GM12874 (cell line): Measurements from ENCODE around the gene FTH1.

Experiments used
- CTCF ChIP-seq: IDR thresholded peaks from 2 replicates; pipeline ENCODE4 v1.5.1; 2011; ENCODE audit warnings: low read depth, mild to moderate bottlenecking, control low read depth, low read length, moderate library complexity; ENCODE audit not compliant: insufficient read depth

The FTH1 gene

DNA sequence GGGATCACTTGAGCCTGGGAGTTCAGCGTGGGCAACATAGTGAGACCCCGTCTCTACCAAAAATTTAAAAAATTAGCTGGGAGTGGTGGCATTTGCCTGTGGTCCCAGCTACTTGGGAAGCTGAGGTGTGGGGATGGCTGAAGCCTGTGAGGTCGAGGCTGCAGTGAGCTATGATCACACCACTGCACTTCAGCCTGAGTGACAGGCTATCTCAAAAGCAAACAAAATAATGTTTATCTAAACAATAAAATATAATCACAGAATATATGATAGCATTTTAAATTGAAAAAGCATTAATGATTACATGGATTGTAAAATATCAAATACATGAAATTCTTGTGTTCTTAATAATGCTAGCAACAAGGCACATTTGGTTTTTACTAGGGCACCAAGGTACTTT lies 14.6 kb downstream of the FTH1 start:
- no peak for TF ChIP-seq CTCF

DNA sequence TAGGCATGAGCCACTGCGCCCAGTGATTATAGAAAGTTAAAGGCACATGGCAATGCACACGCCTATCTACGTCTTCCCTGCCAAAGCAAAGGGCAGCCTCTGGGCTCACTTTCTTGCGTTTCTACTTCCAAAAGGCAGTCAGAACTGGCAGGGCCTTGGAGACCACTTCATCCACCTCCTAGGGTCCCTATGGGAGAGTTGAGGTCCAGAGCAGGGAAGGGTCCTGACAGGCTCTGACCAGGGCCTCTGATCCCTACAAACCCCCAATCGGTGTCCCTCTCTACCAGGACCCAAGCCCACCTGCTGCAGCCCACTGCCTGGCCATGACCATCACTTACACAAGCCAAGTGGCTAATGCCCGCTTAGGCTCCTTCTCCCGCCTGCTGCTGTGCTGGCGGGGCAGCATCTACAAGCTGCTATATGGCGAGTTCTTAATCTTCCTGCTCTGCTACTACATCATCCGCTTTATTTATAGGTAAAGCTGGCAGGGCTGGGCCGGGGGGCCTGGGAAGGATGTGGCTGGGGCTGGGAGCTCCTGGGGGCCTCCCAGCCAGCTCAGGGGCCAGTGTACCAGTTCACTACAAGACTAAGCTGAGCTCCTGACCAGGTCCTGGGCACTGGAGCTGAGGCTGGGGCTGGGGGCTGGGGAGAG lies 15.8 kb downstream of the FTH1 start:
- no peak for TF ChIP-seq CTCF

- no peak for TF ChIP-seq CTCF
Observed at GRCh38 chr11:61950035-61950547, 17.3 kb downstream of the FTH1 start, which contains the start of gene BEST1. TSS of gene BEST1 (plus strand) at chr11:61950351. CDS start at chr11:61951807, 1,456 bp downstream.

DNA sequence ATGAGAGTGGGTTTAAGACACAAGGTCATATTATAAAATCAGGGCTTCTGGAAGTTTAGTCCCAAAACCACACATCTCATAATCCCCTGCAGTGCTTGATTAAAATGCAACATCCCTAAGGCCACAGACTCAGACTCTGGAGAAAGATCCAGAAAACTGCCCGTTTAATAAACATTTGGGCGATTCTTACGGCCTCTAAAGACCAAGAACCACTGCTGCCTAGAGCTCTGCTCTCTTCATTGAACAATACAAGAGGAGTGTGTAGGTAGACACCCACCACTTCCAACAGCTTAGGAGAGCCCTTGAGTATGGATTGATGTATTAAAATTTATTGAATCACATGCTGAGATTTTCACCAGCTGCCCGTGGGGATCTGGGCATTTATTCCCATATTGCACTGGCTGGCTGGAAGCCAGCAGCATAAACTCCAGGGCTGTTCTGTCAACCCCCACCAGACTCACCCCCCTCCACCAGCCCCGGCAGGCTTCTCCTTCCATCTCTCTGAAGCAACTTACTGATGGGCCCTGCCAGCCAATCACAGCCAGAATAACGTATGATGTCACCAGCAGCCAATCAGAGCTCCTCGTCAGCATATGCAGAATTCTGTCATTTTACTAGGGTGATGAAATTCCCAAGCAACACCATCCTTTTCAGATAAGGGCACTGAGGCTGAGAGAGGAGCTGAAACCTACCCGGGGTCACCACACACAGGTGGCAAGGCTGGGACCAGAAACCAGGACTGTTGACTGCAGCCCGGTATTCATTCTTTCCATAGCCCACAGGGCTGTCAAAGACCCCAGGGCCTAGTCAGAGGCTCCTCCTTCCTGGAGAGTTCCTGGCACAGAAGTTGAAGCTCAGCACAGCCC lies 18.0 kb downstream of the FTH1 start:
- no peak for TF ChIP-seq CTCF

DNA sequence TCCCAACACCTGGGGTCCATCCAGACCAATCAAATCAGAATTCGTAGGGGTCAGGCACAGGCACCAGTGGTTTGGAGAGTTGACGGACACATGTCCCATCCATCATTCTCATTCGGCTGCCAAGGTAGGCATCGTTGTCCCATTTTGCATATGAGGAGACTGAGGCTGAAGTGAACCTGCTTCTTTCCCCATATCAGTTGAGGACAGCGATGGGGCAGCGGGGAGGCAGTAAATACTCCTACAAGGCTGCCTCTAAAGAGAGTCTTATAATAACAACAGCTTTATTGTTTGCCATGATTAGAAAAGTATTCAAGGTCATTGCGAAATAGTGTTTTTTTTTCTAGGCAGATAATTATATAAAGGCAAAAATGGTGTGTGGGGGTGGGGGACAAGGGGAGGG lies 18.9 kb downstream of the FTH1 start:
- no peak for TF ChIP-seq CTCF

DNA sequence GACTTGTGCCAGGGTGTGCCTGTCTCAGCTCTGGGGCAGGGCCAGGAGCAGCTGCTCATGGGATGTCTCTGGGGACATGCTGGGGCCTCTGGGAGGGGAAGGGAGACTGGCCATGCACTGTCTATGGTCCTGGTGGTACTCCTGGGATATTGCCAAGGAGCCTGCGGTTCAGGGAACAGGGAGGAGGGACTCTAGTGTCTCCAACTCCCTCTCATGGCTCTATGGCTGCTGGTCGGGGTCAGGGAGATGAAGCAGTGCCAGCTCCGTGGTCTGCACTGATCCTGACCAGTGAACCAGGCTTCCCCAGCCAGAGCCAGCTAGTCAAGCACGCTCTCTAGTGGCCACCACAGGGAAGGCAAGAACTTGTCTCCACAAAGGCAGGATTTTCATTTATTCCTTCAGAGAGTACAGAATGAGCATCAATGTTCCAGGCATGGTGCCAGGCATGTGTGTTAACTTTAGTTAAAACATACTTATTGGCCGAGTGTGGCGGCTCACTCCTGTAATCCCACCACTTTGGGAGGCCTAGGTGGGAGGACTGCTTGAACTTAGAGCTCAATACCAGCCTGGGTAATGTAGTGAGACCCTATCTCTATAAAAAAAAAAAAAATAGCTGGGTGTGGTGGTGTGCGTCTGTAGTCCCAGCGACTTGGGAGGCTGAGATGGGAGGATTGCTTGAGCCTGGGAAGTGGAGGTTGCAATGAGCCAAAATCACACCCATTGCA lies 19.8 kb downstream of the FTH1 start:
- TF ChIP-seq CTCF, result peak; percentile 94

- TF ChIP-seq CTCF, result no peak
Observed at GRCh38 chr11:61946894-61947293, 20.5 kb downstream of the FTH1 start.
